ENCODE measurements around the gene ABI3. TPM values are rescaled to one million over a fixed set of nuclear protein-coding genes. Genes with fewer than 3 reads are reported as not detected.
A peak's percentile ranks its signal among the peaks of the same experiment; 100 is the strongest.

ABI3 gene
- total and polyA plus RNA-seq, 9 of the 15 experiments (the other 6 are each of a cell fraction or from before 2014, with no cell fraction given): not detected

- Histone ChIP-seq H3K27ac (ENCODE audit: extremely low read depth, low read depth, low read length) (no peak overlapping the region), H3K4me1 (replicated peaks in 1 of 2; ENCODE audit: control insufficient read depth in 2 of 2, insufficient read depth in 2 of 2, low read length in 2 of 2) (peaks cover 4 to 13% of the 10 kb centered on the region in 2 experiments; a peak in 4 of 5 replicates), H3K79me2 (ENCODE audit: control insufficient read depth, insufficient read depth, low read length) (no peaks in the 10 kb centered on the region), H3K4me2 (ENCODE audit: insufficient read depth, low read length) (peak overlapping the region; percentile 69), H2AFZ (ENCODE audit: low read depth, low read length) (peak overlapping the region; percentile 89), H3K9me3 (replicated peaks; ENCODE audit: control insufficient read depth, insufficient read depth, low read depth, low read length) (no peaks in the 10 kb centered on the region), H3K27me3 (ENCODE audit: control insufficient read depth in 2 of 2, insufficient read depth in 2 of 2, low read length in 2 of 2) (peaks cover 0 to 23% of the 10 kb centered on the region in 2 experiments; a peak in 2 of 5 replicates), H3K36me3 (ENCODE audit: control insufficient read depth, insufficient read depth, low read length) (no peaks in the 10 kb centered on the region), H3K9ac (ENCODE audit: insufficient read depth in 1 of 2, low read depth in 2 of 2, low read length in 2 of 2) (peak overlapping the region; percentile 47 to 88; a peak in 3 of 4 replicates), H3K4me3 (no peak overlapping the region), H4K20me1 (replicated peaks; ENCODE audit: control insufficient read depth, insufficient read depth, low read length) (no peaks in the 10 kb centered on the region), H3K9me1 (ENCODE audit: control insufficient read depth, insufficient read depth, low read length) (no peaks in the 10 kb centered on the region)
- ChIA-PET CTCF (ENCODE audit: low intra/inter-chr PET ratio) (no interaction called here), POLR2A (interaction anchor here (0.5 kb wide), 1 partner anchor 583 kb away, joined by 3 read pairs; no protein-coding TSS in a partner anchor)
- ATAC-seq: no peak
- peak; percentile 23 for FAIRE-seq
- no peak for DNase-seq (ENCODE audit: extremely low read depth in 1 of 4, low spot score in 3 of 4)
- in situ Hi-C loops (cut with MboI): no loop called here
- 57% methylated on average over 11 of the region's 11 CpGs for WGBS (ENCODE audit: insufficient coverage, low coverage, missing lambda C conversion rate)
- no TSS peak for BruUV-seq (replicated peaks)
- intact Hi-C loops (cut with micrococcal nuclease): no loop called here
- TF ChIP-seq ZNF175 (CRISPR knock-in tag; IDR thresholded peaks at IDR 0.05; ENCODE audit: low read depth) (no peak), ATF3 (IDR thresholded peaks at IDR 0.05) (peak; percentile 74), ATF3 (CRISPR knock-in tag; conservative IDR thresholded peaks at IDR 0.05) (no peak), EZH2 (IDR thresholded peaks at IDR 0.05; ENCODE audit: borderline replicate concordance, low read depth, low read length) (no peak), JUND (IDR thresholded peaks at IDR 0.05; ENCODE audit: borderline replicate concordance, low read depth, low read length) (peak; percentile 32; the same call in 1 of the 2 replicates), JUND (tag; IDR thresholded peaks at IDR 0.05; ENCODE audit: borderline replicate concordance, low read depth, low read length) (no peak), ARID1B (IDR thresholded peaks at IDR 0.05) (peak; percentile 35; the same call in 1 of the 2 replicates), FOSL1 (tag; conservative IDR thresholded peaks at IDR 0.05) (peak; percentile 59; the same call in 1 of the 2 replicates), SMARCE1 (IDR thresholded peaks at IDR 0.05) (0 out of 2 replicates have a peak, but pooled peaks have one; percentile 18)
- TF ChIP-seq, protein P1, sequence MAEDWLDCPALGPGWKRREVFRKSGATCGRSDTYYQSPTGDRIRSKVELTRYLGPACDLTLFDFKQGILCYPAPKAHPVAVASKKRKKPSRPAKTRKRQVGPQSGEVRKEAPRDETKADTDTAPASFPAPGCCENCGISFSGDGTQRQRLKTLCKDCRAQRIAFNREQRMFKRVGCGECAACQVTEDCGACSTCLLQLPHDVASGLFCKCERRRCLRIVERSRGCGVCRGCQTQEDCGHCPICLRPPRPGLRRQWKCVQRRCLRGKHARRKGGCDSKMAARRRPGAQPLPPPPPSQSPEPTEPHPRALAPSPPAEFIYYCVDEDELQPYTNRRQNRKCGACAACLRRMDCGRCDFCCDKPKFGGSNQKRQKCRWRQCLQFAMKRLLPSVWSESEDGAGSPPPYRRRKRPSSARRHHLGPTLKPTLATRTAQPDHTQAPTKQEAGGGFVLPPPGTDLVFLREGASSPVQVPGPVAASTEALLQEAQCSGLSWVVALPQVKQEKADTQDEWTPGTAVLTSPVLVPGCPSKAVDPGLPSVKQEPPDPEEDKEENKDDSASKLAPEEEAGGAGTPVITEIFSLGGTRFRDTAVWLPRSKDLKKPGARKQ (CRISPR knock-in tag; IDR thresholded peaks at IDR 0.05): 0 out of 2 replicates have a peak, but pooled peaks have one; percentile 23
- TF ChIP-seq, protein P2, sequence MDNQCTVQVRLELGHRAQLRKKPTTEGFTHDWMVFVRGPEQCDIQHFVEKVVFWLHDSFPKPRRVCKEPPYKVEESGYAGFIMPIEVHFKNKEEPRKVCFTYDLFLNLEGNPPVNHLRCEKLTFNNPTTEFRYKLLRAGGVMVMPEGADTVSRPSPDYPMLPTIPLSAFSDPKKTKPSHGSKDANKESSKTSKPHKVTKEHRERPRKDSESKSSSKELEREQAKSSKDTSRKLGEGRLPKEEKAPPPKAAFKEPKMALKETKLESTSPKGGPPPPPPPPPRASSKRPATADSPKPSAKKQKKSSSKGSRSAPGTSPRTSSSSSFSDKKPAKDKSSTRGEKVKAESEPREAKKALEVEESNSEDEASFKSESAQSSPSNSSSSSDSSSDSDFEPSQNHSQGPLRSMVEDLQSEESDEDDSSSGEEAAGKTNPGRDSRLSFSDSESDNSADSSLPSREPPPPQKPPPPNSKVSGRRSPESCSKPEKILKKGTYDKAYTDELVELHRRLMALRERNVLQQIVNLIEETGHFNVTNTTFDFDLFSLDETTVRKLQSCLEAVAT (IDR thresholded peaks at IDR 0.05): 0 out of 4 replicates have a peak, but pooled peaks of 1 of the 2 experiments have one; percentile 5
These were observed 50.3 kb downstream of the ABI3 start for GRCh38 chr17:49260817-49261291.

All from K562 (cell line).